CD4-positive, alpha-beta T cell treated with Interferon gamma for 1 hour (primary cell): Measurements from ENCODE around the gene PHEX.

Experiments
- DNase-seq: peaks from one replicate; pipeline ENCODE4 v3.0.0-alpha.2; 2020

PHEX gene

GRCh38 chrX:22109442-22109841, 77.3 kb downstream of the PHEX start:
- no peak for DNase-seq

GRCh38 chrX:22110729-22111494, 78.8 kb downstream of the PHEX start:
- DNase-seq = no peak

- DNase-seq = no peak
Measured at GRCh38 chrX:22116605-22117546, 84.8 kb downstream of the PHEX start.

GRCh38 chrX:22117633-22118032, 85.5 kb downstream of the PHEX start:
- DNase-seq = no peak

- no peak for DNase-seq
Measured at GRCh38 chrX:22118161-22118830, 86.2 kb downstream of the PHEX start.

GRCh38 chrX:22121161-22121560, 89.0 kb downstream of the PHEX start:
- DNase-seq = no peak

- no peak for DNase-seq
Measured at GRCh38 chrX:22122510-22122909, 90.4 kb downstream of the PHEX start.

- no peak for DNase-seq
Measured at GRCh38 chrX:22124098-22124497, 92.0 kb downstream of the PHEX start.

- DNase-seq = no peak
Measured at GRCh38 chrX:22125481-22125880, 93.4 kb downstream of the PHEX start.

- no peak for DNase-seq
Measured at GRCh38 chrX:22126327-22126726, 94.2 kb downstream of the PHEX start.

- DNase-seq = no peak
Measured at GRCh38 chrX:22128961-22129360, 96.8 kb downstream of the PHEX start.

GRCh38 chrX:22134681-22135080, 102.6 kb downstream of the PHEX start:
- DNase-seq = no peak

- DNase-seq = no peak
Measured at GRCh38 chrX:22135171-22135711, 103.1 kb downstream of the PHEX start.

- no peak for DNase-seq
Measured at GRCh38 chrX:22135994-22136684, 104.0 kb downstream of the PHEX start.

GRCh38 chrX:22136711-22137110, 104.6 kb downstream of the PHEX start:
- DNase-seq = no peak

- no peak for DNase-seq
Measured at GRCh38 chrX:22139822-22140221, 107.7 kb downstream of the PHEX start.

- DNase-seq = no peak
Measured at GRCh38 chrX:22141047-22141730, 109.1 kb downstream of the PHEX start.

- no peak for DNase-seq
Measured at GRCh38 chrX:22147214-22147613, 115.1 kb downstream of the PHEX start.

- DNase-seq = no peak
Measured at GRCh38 chrX:22147942-22148341, 115.8 kb downstream of the PHEX start.

GRCh38 chrX:22148565-22148964, 116.4 kb downstream of the PHEX start:
- no peak for DNase-seq

- no peak for DNase-seq
Measured at GRCh38 chrX:22150371-22150770, 118.2 kb downstream of the PHEX start.

GRCh38 chrX:22155126-22155525, 123.0 kb downstream of the PHEX start:
- DNase-seq = no peak
